NCI-H2196 (cell line): Measurements from ENCODE around the gene HIPK3.
"Not testable (repeated sequence)": the region's sequence is repeated elsewhere in the genome, so short reads cannot be mapped to it uniquely, and the experiment has no call there.

ENCODE experiments used
- DNase-seq: peaks from one replicate; lab custom pipeline; 2025; ENCODE audit not compliant: unreplicated experiment; lab: John Stamatoyannopoulos, UW

The HIPK3 gene

DNA sequence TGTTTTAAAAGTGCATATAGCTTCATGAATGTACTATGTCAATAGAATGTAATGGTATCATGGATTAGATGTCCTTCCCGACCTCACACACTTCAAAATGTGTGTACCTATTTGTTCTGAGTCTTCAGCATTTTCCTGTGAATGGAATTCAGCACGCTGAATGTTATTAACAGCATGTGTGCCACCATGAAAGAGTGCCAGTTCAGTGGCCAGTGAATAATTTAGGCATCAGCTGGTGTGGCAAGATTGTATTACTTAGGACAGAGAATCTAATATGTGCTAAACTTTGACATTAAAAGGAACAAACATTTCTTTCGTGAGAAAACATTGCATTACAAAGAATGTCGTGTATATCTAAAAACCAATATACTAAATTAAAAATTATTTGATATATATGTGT is 46.4 kb downstream of the HIPK3 start:
- DNase-seq = no peak

DNA sequence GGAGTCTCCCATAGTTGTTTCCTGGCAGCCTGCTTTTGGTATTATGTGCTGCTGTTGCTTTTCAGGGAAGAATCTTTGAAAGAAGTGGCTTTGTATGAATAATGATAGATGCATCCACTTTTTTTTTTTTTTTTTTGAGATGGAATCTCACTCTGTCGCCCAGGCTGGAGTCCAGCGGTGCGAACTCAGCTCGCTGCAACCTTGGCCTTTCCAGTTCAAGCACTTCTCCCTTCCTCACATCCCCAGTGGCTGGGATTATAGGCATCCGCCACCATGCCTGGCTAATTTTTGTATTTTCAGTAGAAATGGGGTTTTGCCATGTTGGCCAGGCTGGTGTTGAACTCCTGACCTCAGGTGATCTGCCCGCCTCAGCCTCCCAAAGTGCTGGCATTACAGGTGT is 49.6 kb downstream of the HIPK3 start:
- not testable (repeated sequence) for DNase-seq

DNA sequence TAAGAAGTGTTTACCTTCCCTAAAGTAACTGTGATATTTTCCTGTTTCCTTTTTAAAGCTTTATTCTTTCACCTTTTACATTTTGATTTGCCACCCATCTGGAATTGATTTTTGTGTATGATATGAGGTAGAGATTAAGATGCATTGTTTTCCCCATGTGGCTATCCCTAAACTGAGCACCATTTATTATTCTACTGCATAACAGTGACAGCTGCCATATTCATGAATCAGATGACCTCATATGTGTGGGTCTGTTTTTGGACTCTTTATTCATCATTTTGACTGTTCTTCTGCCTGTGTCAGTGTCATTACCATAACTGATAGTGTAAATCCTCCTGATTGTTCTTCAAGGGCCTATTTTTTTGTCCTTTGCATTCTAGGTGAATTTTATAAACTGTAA is 50.8 kb downstream of the HIPK3 start:
- no peak for DNase-seq

DNA sequence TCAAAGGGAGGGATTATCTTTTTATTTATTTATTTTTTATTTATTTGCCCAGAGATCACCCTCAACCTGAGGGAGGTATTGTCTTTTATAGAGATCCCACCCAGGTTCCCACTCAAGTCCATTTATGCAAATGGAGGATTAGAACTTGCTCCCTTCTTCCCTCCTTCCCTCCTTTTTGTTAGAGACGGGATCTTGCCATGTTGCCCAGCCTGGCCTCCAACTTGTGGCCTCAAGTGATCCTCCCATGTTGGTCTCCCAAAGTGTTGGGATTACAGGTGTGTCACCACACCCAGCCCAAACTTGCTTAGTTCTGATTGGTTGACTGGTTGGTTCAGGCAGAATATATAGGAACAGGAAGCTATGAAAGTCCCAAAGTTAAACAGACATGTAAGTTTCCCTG is 51.9 kb downstream of the HIPK3 start:
- no peak for DNase-seq

DNA sequence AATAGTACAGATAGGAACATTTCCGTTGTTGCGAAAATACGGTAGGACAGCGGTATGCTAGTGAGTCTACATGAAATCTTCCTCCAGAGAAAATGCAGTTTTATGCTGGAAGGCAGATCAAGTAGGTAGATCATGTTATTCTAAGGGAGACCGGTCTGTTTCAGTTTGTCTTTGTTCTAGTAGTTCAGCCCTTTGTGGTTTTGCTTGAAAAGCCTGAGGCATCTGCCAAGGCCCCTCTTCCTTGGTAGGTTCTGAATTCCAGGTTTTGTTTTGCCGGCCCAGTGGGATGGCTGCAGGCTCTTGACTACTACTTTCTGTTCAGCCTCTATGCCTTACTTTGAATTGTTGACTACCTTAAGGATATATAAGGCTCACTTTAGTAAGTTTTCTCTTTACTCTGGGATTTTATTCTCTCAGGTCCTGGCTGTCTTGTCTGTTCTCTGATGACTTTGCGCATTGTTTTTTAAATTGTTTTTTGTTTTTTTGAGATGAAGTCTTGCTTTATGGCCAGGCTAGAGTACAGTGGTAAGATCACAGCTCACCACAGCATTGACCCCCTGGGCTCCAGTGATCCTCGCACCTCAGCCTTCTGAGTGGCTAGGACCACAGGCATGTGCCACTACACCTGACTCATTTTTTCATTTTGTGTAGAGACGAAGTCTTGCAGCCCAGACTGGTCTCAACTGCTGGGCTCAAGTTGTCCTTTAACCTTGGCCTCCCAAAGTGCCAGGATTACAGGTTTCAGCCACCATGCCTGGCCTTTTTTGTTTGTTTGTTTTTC is 53.7 kb downstream of the HIPK3 start:
- no peak for DNase-seq

DNA sequence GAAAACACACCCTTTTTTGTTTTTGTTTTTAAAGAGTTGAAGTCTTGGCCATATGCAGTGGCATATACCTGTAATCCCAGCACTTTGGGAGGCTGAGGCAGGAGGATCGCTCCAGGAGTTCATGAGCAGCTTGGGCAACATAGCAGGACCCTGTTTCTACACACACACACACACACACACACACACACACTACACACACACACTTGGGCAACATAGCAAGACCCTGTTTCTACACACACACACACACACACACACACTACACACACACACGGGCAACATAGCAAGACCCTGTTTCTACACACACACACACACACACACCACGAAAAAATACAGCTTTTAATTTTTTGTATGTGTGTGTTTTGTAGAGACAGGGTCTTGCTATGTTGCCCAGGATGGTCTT is 54.5 kb downstream of the HIPK3 start:
- DNase-seq = no peak

DNA sequence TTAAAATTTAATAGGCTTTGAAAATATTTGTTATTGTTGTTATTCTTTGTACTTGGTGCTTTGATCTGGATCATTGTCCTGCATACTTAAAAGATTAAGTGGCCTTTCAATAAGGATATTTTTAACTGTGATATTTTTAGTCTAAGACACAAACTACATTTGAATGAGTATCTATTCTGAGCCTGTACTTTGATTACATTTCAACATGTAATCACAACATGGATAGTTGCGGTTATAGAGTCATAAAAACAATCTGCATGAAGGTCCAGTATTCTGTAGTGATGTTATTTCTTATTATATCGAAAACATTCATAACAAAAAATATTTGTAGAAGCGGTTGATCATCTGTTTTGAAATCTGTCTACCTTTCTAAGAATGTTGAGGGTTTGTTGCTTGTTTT is 58.6 kb downstream of the HIPK3 start:
- DNase-seq = no peak

DNA sequence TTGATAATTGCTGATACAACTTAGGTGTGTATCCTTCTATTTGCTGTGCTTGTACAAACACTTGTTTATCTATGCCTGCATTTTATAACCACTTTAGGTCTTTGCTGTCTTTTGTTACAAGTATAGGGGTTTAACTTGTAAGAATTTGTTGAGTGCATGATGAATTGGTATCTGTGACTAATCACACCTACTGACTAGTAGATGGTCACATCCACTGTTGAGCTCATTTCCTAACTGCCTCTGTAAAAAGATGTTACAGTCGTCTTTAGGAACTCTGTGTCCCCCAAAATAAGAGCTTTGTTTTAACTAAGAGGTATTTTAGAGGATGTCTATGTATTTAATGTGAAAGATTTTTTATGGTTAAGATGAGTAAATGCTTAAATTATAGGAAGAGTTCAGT is 60.5 kb downstream of the HIPK3 start:
- no peak for DNase-seq

DNA sequence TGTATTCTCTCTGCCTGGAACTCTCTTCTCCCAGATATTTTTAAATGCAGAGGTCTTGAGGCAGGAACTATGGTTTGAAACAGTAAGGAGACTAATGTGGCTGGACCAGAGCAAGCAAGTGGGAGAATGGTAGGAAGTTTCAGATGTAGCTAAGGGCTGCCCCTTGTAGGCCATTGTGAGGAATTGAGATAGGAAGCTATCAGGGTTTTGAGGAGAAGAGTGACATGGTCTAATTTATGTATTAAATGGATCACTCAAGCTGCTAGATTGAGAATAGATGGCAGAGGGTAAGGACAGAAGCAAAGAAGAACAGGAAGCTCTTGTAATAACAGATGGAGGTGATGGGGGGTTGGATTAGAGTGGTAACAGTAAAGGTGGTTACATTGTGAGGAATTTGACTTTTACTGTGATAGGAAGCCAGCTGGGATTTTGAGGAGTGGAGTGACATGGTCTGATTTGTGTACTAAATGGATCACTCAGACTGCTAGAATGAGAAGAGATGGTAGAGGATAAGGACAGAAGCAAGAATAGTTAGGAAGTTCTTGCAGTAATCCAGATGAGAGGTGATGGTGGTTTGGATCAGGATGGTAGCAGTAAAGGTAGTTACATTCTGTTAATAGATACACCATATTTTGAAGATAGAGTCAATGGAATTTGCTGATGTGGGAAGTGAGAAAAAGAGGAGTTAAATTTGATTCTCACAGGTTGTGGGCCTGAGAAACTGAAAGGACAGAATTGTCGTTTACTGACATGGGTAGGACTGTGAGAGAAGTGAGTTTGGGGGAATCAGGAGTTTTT is 63.0 kb downstream of the HIPK3 start:
- no peak for DNase-seq

DNA sequence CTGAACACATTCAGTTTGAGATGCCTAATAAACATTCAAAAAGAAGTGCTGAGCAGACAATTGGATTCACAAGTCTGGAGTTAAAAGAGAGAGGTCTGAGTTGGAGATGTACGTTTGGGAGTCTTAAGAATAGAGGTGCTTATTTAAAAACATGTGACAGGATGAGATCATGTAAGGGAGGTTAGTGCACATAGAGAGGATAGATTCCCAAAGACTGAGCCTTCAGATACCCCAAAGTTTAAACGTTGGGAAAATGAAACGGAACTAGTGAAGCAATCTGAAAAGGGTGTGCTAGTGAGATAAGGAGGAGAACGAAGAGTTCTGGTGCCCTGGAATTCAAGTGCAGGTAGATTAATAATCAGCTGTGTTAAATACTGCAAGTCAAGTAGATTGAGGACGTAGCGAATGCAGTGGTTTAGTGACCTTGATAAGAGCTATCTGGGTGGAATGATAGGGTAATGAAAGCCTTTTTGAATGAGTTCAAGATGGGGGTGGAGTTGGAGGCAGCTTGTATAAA is 63.7 kb downstream of the HIPK3 start:
- DNase-seq = no peak

DNA sequence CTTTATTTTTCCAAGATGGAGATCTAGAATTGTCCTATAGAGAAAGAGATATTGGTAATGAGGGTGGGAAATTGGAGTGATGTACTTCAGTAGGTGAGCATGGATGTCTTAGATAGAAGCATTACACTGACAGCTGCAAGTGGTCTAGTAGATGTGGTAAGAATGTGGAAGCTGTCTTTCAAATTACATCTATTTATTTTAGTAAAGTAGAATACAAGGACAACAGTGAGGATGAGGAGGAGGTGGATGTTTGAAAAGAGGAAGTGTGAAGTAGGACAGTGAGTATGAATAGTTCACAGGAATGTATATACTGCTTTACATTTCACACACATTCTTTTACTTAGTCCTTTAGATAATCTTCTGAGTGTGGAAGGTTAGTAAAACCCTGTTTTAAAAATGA is 64.2 kb downstream of the HIPK3 start:
- no peak for DNase-seq

DNA sequence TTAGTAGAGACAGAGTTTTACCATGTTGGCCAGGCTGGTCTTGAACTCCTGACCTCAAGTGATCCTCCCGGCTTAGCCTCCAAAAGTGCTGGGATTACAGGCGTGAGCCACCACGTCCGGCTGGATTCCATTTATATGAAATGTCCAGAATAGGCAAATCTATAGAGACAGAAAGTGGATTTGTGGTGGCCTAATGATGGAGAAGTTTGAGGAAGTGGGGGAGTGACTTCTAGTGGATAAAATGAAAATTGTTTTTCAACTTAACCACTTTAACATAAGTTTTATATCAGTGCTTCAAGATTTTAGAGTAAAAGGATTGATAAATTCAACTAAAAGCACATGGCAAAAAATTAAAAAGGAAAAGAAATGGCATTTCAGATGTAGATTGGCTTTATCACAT is 66.2 kb downstream of the HIPK3 start:
- no peak for DNase-seq

DNA sequence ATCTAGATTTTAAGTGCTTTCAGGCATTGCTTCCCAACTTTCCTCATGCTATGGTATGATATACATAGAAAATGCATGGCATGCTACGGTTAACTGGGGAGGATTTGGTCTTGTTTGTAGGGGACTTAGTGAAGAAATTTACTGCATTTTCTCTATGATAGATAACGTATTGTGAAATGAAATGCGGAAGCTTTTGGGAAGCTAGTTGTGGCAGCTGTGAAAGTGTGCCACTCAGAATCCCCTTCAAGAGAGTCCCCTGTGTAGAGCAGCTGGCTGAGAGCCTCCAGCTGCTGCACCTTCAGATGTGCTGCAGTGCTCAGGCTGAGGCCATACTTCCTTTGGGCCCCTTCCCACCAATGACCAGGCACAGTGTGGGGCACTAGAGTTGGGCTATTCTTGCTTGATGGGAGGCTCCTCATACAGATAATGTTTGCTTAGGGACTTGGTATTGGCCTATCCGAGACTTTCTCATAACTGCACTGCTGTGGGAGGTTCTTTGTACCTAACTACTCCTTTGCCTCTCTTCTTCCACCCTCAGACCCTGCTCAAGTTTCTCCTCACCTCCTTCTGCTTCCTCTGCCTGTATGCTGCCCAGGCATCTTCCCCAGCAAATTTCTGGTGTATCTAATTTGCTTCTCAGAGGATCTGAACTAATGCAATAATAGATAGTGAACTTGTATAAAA is 67.3 kb downstream of the HIPK3 start:
- DNase-seq = no peak

DNA sequence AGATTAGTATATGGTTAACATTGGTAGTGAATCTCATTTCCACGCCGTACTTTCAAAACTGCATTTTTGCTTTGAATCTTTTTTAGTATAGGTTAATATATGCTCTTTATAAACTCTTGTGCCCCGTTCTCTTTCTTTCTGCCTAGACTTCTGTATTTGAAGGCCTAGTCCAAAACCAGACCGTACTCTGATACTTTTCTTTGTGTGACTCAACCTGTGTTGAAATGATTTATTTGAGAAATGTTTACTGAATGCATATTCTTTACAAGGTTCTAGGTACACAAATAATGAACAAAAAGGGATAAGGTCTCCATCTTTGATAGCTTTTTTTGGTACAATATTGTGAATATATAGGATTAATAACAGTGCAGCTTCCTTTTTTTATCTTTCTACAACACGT is 68.3 kb downstream of the HIPK3 start:
- no peak for DNase-seq

DNA sequence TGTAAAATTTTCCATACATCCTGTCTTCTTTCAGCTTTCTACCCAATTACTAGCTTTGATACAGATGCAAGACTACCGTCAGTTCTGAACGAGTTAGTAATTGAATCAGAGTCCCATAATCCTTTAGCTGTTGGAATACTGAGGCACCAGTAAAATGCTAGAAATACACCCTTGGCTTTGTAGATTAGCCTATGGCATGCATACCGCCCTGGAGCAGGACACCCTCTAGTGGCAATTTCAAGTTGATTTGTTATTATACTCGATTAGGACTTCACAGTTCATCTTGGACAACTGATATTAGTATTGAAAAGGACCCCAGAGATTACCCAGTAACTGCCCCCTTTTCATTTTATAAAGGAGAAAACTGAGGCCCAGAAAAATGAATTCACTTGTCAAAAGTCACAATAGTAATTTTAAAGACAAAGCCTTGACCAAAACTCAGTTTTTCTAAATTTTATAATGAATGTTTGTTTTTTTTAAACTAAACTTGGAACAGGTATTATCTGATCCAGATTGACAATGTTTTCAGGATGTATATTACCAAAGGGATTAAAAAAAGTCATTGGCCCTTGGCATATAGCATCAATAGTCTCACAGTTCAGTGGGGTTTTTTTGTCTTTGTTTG is 72.6 kb downstream of the HIPK3 start:
- peak; percentile 27 for DNase-seq

DNA sequence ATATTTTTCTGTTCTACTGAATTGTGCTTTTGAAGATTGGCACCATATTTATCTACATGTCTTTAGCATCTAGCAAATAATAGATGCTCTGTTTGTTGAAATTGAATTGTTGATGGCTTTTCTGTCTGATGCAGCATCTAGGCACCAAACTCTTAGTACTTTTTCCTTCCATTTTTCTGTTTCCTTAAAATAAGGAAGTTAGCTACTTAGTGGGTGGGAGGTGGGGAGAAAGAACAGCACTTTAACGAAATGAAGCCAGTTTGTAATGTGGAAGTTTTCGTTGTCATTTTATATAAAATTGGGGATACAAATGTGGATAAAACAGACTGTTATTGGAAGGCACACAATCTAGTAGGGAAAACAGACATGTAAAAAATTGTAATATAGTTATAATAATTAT is 76.6 kb downstream of the HIPK3 start:
- DNase-seq = no peak

DNA sequence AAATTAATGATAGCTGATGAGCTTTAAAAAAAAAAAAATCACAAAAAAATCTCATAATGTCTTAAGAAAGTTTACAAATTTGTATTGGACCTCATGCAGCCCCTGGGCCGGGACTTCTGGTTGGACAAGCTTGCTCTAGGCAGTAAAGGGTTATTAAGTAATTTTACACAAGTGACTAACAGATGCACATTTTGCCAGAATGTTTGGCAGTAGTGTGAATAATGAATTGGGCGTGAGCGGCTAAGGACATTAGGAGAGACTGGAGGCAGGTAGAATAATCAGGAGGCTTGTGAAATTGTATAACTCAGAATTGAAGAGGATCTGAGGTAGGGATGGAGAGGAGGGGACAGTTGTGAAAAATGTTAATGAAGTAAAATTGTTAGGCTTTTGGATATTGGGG is 77.4 kb downstream of the HIPK3 start:
- DNase-seq = no peak

DNA sequence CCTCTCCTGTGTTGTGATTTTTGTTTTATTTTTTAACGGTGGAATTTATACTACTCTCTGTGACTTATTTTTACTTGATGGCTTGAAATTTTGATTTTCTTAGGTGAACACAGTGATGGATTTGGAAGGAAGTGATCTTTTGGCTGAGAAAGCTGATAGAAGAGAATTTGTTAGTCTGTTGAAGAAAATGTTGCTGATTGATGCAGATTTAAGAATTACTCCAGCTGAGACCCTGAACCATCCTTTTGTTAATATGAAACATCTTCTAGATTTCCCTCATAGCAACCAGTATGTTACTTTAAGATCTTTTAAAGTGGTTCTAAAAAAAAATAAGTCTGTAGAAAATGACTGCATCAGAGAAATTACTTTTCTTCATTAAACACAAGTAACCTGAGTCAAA is 82.1 kb downstream of the HIPK3 start:
- DNase-seq = no peak

DNA sequence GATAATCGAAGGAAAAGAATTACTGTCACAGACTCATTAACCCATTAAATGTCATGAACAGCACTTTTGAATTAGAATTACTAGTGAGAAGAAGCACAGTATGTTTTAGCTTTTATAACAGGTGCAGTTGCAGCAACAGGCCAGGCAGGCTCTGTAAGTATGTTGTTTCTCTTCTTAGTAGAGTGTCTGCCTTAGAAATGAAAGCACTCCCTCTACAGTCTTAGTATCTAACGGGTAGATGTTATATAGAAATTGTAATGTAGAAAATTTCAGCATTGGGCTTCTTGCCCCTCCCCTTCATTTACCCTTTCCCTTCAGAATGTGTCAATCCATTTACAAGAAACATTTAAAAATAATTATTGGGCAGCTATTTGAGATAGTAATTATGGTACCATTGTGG is 87.4 kb downstream of the HIPK3 start:
- no peak for DNase-seq

DNA sequence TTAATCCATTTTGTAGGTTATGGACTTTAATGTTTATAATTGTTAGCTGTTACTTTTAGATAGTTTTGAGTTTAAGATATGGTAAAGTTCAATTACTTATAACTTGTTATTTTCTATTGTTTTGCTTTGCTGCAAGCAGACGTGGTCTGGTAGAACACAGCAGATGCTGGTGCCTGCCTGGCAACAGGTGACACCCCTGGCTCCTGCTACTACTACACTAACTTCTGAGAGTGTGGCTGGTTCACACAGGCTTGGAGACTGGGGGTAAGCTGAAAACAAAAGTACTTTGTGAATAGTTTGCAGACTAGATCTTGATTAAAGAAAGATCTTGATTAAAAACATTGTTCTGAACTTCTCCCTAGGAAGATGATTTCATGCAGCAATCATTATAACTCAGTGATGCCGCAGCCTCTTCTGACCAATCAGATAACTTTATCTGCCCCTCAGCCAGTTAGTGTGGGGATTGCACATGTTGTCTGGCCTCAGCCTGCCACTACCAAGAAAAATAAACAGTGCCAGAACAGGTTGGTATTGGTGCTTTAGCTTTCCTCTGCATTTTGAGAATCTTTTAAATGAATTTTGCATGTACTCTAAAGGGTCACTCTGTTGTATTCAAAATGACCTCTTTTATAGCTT is 90.4 kb downstream of the HIPK3 start:
- DNase-seq = no peak

DNA sequence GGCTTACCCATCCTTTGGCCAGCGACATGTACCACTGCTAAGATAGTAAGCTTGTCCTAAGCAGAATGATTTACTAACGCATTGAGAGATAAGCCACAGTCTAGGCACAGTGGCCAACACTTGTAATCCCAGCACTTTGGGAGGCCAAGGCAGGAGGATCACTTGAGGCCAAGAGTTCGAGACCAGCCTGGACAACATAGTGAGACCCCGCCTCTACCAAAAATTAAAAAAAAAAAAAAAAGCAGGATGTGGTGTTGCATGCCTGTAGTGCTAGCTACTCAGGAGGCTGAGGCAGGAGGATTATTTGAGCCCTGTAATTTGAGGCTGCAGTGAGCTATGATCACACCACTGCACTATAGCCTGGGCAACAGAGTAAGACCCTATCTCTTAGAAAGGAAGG is 93.1 kb downstream of the HIPK3 start:
- DNase-seq = no peak
